Measurements from ENCODE around the gene ZKSCAN1. TPM values are rescaled to one million over a fixed set of nuclear protein-coding genes. Genes with fewer than 3 reads are reported as not detected.

Gene ZKSCAN1
- total RNA-seq, 2 donors from 2014 or later, result 70.3 to 78.2 TPM

- H3K4me1 Mint-ChIP-seq (ENCODE audit: low read depth), result peaks cover 28% of the 10 kb centered on the region
- H3K36me3 Mint-ChIP-seq (ENCODE audit: insufficient read depth in 2 of 2), result peaks cover 7 to 15% of the 10 kb centered on the region in 2 donors
- DNase-seq, result no peak
- H3K27ac Mint-ChIP-seq, result peak overlapping the region; percentile 91
- H3K27me3 Mint-ChIP-seq (ENCODE audit: low read depth), result no peaks in the 10 kb centered on the region
- peak overlapping the region; percentile 90 to 94 for H3K4me3 Mint-ChIP-seq
- no peak for ATAC-seq (replicated peaks in 1 of 2)
- H3K9me3 Mint-ChIP-seq, result no peaks in the 10 kb centered on the region
Measured at GRCh38 chr7:100080907-100081534, 65.6 kb downstream of the ZKSCAN1 start.

- no peaks in the 10 kb centered on the region for H3K27me3 Mint-ChIP-seq (ENCODE audit: low read depth)
- H3K4me3 Mint-ChIP-seq, result peak within 1 kb of the TSS; percentile 90 to 94
- peak within 1 kb of the TSS; percentile 91 for H3K27ac Mint-ChIP-seq
- ATAC-seq (replicated peaks in 1 of 2) (peak; percentile 90), DNase-seq (peak; percentile 99)
- H3K4me1 Mint-ChIP-seq (ENCODE audit: low read depth), result peaks cover 28% of the 10 kb centered on the region
- H3K9me3 Mint-ChIP-seq, result no peaks in the 10 kb centered on the region
- peaks cover 6 to 10% of the 10 kb centered on the region in 2 donors for H3K36me3 Mint-ChIP-seq (ENCODE audit: insufficient read depth in 2 of 2)
Measured at GRCh38 chr7:100081535-100082102, 66.2 kb downstream of the ZKSCAN1 start, which contains the start of gene ZNF3. Gene ZNF3, minus strand, starts transcription at chr7:100081723. Its CDS starts 4,366 bp downstream, at chr7:100077357.

DNA sequence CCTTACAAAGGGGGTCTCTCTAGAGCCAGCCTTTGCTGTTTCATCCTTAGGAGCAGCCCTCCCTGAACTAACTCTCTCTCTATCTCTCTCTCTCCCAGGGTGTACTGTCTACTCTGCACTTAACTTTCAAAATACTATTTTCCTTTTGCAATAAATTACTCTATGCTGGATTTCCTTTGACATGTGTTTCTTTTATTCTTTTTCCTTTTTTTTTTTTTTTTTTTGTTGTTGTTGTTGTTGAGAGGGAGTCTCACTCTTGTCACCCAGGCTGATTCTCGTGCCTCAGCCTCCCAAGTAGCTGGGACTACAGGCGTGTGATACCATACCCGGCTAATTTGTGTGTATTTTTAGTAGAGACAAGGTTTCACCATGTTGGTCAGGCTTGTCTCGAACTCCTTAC, 67.6 kb downstream of the ZKSCAN1 start:
- Mint-ChIP-seq H3K27me3 (ENCODE audit: low read depth) (no peaks in the 10 kb centered on the region), H3K4me3 (peak overlapping the region; percentile 90 to 94), H3K4me1 (ENCODE audit: low read depth) (peaks cover 32% of the 10 kb centered on the region), H3K27ac (peak overlapping the region; percentile 27), H3K9me3 (no peaks in the 10 kb centered on the region), H3K36me3 (ENCODE audit: insufficient read depth in 2 of 2) (peaks cover 2 to 6% of the 10 kb centered on the region in 2 donors)
- no peak for DNase-seq
- ATAC-seq (replicated peaks in 1 of 2), result no peak

GRCh38 chr7:100085515-100085914, 70.1 kb downstream of the ZKSCAN1 start:
- no peak overlapping the region for H3K27ac Mint-ChIP-seq
- DNase-seq (no peak), ATAC-seq (replicated peaks in 1 of 2) (no peak)
- H3K36me3 Mint-ChIP-seq (ENCODE audit: insufficient read depth in 2 of 2), result peaks cover 3 to 6% of the 10 kb centered on the region in 2 donors
- no peaks in the 10 kb centered on the region for H3K9me3 Mint-ChIP-seq
- no peaks in the 10 kb centered on the region for H3K27me3 Mint-ChIP-seq (ENCODE audit: low read depth)
- H3K4me3 Mint-ChIP-seq, result no peak overlapping the region
- peaks cover 39% of the 10 kb centered on the region for H3K4me1 Mint-ChIP-seq (ENCODE audit: low read depth)

DNA sequence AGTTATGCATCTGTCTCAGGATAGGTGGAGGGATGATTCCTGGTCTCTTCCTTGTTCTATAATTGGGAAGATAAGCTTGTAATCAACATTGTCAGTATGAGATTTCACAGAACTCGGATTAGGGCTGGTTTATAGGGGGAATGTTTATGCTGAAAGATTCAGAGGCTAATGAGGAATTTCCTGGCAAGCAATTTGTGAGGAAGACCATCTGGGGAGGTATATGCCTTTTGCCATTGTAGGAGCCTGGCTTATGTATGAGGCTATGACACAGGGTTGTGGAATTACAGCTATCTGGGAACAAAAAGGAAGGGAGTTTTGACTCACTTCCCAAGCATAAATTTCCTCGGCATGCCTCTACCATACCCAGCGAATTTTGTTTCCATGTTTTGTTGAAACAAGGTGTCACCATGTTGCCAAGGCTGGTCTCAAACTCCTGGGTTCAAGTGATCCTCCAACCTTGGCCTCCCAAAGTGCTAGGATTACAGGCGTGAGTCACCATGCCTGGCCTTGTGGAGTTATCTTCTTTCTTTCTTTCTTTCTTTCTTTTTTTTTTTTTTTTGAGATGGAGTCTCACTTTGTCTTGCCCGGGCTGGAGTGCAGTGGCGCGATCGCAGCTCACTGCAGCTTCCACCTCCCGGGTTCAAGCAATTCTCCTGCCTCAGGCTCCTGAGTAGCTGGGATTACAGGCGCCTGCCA, 71.8 kb downstream of the ZKSCAN1 start:
- no peak for DNase-seq
- peak overlapping the region; percentile 94 for H3K27ac Mint-ChIP-seq
- peak overlapping the region in 1 of 2 donors; percentile 32 for H3K4me3 Mint-ChIP-seq

GRCh38 chr7:100088095-100088620, 72.8 kb downstream of the ZKSCAN1 start:
- peak overlapping the region; percentile 94 for H3K27ac Mint-ChIP-seq
- no peaks in the 10 kb centered on the region for H3K27me3 Mint-ChIP-seq (ENCODE audit: low read depth)
- H3K4me3 Mint-ChIP-seq, result peak overlapping the region; percentile 82 to 91
- ATAC-seq (replicated peaks in 1 of 2), result peak in 1 of 2 donors; percentile 7
- DNase-seq, result no peak
- peaks cover 45% of the 10 kb centered on the region for H3K4me1 Mint-ChIP-seq (ENCODE audit: low read depth)
- H3K9me3 Mint-ChIP-seq, result no peaks in the 10 kb centered on the region
- peaks cover 1 to 7% of the 10 kb centered on the region in 2 donors for H3K36me3 Mint-ChIP-seq (ENCODE audit: insufficient read depth in 2 of 2)

More for the DNA sequence above, 71.8 kb downstream of the ZKSCAN1 start:
- peaks cover 46% of the 10 kb centered on the region for H3K4me1 Mint-ChIP-seq (ENCODE audit: low read depth)
- H3K36me3 Mint-ChIP-seq (ENCODE audit: insufficient read depth in 2 of 2), result peaks cover 1 to 7% of the 10 kb centered on the region in 2 donors
- no peaks in the 10 kb centered on the region for H3K27me3 Mint-ChIP-seq (ENCODE audit: low read depth)
- ATAC-seq (replicated peaks in 1 of 2), result no peak
- no peaks in the 10 kb centered on the region for H3K9me3 Mint-ChIP-seq

DNA sequence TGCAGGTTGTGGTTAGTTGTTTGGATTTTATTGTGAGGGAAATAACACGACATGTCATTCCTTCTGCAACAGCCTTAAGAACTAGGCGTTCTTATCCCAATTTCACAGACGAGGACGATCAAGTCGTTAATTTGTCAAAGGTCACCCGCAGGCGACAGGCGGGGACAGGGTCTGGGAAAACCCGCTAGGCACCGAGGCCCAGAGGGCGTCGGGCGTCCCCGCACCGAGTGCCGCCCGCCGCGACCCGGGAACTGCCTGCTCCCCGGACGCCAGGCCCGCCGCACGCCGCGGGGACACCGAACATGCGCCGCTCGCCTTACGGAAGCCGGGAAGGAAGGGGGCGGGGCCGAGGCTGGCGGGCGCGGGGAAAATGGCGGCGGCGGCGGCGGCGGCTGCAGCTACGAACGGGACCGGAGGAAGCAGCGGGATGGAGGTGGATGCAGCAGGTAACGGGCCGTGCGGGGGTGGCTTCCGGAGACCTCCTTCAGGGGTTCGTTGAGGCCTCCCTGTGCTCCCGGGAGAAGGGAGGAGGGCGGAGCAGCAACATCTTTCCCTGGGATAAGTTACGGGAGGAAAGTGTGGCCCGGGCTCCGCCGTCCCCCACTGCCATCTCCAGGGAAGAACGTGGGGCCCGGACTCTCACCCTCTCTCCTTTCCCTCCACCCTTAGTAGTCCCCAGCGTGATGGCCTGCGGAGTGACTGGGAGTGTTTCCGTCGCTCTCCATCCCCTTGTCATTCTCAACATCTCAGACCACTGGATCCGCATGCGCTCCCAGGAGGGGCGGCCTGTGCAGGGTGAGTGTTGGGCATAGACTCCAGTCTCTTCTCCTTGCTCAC, 73.4 kb downstream of the ZKSCAN1 start, which contains the start of gene COPS6:
Gene COPS6 (plus strand): TSS at position 349 of the 837 bp plus-strand sequence. CDS start 22 bp downstream, at position 371.
- Mint-ChIP-seq H3K4me1 (ENCODE audit: low read depth) (peaks cover 44% of the 10 kb centered on the region), H3K4me3 (peak within 1 kb of the TSS; percentile 82 to 91), H3K27me3 (ENCODE audit: low read depth) (no peaks in the 10 kb centered on the region), H3K36me3 (ENCODE audit: insufficient read depth in 2 of 2) (peaks cover 3 to 10% of the 10 kb centered on the region in 2 donors), H3K9me3 (no peaks in the 10 kb centered on the region), H3K27ac (peak within 1 kb of the TSS; percentile 94)
- DNase-seq (peak; percentile 92 to 93), ATAC-seq (replicated peaks in 1 of 2) (peak; percentile 58 to 81)

DNA sequence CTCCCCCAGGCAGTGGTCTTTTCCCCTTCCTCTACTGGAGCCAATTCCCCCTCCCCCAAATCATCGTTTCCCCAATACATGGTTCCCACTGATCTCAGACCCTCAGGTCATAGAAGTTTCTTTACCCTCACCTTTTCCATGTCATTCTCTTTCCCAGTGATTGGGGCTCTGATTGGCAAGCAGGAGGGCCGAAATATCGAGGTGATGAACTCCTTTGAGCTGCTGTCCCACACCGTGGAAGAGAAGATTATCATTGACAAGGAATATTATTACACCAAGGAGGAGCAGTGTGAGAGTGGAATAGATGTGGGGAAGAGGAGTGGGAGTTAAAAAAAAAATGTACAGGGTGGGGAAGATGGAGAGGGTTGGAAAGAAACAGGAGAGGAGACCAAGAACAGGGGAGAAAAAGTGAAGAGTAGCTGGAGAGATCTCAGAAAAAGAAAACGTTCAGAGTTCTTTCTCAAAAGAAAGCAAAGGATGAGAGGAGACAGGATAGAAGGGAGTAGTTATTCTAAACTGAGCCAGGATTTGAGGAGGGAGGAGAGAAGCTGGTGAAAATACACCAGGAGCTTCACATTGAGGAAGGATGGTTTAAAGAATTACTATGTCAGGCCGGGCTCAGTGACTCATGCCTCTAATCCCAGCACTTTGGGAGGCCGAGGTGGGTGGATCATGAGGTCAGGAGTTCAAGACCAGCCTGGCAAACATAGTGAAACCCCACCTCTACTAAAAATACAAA, 74.2 kb downstream of the ZKSCAN1 start:
- DNase-seq (no peak), ATAC-seq (replicated peaks in 1 of 2) (no peak)
- peak overlapping the region; percentile 82 to 91 for H3K4me3 Mint-ChIP-seq
- peaks cover 3 to 13% of the 10 kb centered on the region in 2 donors for H3K36me3 Mint-ChIP-seq (ENCODE audit: insufficient read depth in 2 of 2)
- no peaks in the 10 kb centered on the region for H3K27me3 Mint-ChIP-seq (ENCODE audit: low read depth)
- H3K9me3 Mint-ChIP-seq, result no peaks in the 10 kb centered on the region
- peak overlapping the region; percentile 87 for H3K27ac Mint-ChIP-seq
- peaks cover 44% of the 10 kb centered on the region for H3K4me1 Mint-ChIP-seq (ENCODE audit: low read depth)

- Mint-ChIP-seq H3K4me1 (ENCODE audit: low read depth) (peaks cover 56% of the 10 kb centered on the region), H3K9me3 (no peaks in the 10 kb centered on the region), H3K27ac (peak overlapping the region; percentile 87), H3K27me3 (ENCODE audit: low read depth) (no peaks in the 10 kb centered on the region), H3K36me3 (ENCODE audit: insufficient read depth in 2 of 2) (peaks cover 3 to 21% of the 10 kb centered on the region in 2 donors), H3K4me3 (peak overlapping the region; percentile 60 to 91)
- DNase-seq (peak in 1 of 2 donors; percentile 23), ATAC-seq (replicated peaks in 1 of 2) (peak; percentile 22 to 39)
Measured at GRCh38 chr7:100090527-100091410, 75.4 kb downstream of the ZKSCAN1 start.

All from activated T-cell treated with anti-CD3 and anti-CD28 coated beads, Interleukin-2, amount 50 U/mL, for 72 hours (primary cell).